NCI-H69 (cell line): Measurements from ENCODE around the gene ISOC2.

Experiments
- DNase-seq: peaks from one replicate; lab custom pipeline; 2025; lab: John Stamatoyannopoulos, UW

ISOC2 gene

GRCh38 chr19:55477905-55478304 lies 16.5 kb upstream of the ISOC2 start:
- peak; percentile 32 for DNase-seq

GRCh38 chr19:55476100-55476775 lies 14.8 kb upstream of the ISOC2 start, which contains the start of gene ZNF628:
Gene ZNF628 (plus strand): TSS chr19:55476617. CDS start chr19:55479911, 3,294 bp downstream.
- peak; percentile 99 for DNase-seq

- DNase-seq = peak; percentile 34
Measured at GRCh38 chr19:55474269-55475265, 13.1 kb upstream of the ISOC2 start.

- peak; percentile 33 for DNase-seq
Measured at GRCh38 chr19:55473225-55474012, 12.0 kb upstream of the ISOC2 start.

DNA sequence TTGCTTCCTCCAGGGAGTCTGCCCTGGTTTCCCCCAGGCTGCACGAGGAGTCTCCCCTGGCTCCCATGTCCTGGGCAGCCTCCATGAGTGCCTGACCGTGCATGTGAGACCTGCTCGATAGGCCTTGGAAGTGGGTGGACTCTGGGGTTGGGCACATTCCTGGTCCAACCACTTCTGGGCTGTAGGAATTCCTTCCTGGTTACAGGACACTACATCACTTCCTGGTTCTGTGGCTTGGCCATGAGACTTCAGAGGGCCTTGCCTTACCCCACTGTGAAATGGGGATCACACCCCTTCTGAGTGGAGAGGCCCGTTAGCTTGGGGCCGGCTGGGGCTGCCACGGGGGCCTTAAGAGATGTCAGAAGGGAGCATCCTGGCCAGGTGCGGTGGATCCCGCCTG lies 11.0 kb upstream of the ISOC2 start:
- DNase-seq = no peak

GRCh38 chr19:55471266-55471665 lies 9.8 kb upstream of the ISOC2 start:
- peak; percentile 63 for DNase-seq

- DNase-seq = no peak
Measured at GRCh38 chr19:55468054-55468393, 6.6 kb upstream of the ISOC2 start.

DNA sequence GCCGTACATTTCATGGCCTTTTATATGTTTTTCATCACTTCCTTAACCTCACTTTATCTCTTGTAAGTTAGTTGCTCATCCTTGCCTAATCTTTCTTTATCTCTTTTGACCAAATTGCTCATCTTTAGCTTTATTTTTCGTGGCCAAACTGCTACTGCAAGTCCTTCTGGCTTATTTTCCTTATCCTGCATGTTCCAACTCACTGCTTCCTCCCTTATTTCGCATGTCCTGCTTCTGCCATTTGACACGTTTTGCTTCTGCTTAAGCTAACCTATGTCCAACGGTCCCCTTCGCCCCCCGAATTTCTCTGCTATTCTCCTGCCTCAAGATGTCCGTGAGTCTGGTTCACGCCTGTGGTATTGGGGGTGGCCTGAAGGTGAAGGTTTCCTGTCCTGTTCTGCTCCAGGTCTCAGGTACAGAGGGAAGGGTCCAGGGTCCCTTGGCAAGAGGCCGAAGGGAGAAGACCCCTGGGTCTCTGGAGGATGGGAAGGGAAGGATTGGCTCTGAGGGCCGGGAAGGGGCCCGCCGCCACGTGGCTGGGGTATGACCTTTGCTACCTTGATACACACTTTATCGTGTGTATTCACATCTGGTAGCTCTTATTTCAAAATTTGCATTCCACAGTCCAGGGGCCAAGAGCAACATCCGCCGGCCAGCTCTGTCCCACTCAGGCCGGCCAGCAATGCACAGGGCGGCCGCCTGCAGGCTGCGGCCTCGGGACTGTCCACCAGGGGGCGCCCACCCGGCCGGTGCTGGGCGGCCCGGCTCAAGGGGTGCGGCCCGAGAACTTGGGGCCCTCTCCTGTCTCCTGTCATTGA lies 6.0 kb upstream of the ISOC2 start:
- peak; percentile 43 for DNase-seq

GRCh38 chr19:55466241-55466614 lies 4.8 kb upstream of the ISOC2 start:
- DNase-seq = no peak

DNA sequence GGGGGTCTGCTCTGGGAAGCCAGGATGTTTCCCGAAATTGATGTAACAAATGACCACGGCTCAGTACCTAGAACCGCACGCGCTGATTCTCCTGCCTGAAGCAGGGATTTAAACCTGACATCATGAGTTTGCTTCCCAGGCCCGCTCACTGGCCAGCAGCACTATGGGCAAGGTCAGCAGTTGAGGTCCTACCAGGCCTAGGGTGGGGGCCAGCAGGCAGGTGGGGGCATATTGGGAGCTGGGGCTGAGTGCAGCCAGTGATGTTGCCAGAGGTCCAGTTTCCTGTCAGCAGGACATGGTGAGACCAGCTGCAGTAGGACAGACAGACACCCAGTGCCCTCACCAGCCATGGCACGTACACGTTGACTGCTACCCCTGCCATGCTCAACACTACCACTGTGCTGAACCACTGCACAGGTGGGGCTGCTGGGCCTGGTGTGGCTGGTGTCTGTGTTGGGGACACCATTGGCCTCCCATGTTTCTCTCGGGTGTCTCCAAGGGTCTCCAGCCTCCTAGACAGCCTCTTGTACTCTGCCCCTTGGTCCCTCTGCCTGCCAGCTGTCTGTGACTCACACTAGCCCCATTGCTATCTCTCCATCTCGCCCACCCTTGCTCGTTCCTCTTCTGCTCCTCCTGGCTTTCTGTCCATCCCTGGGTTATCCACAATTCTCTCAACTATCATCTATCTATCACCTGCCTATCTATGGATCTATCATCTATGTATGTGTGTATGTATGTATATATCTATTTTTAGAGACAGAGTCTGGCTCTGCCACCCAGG lies 4.2 kb upstream of the ISOC2 start:
- no peak for DNase-seq

- DNase-seq = peak; percentile 90
Measured at GRCh38 chr19:55464662-55465054, 3.2 kb upstream of the ISOC2 start, which contains the start of gene C19orf85. Gene C19orf85 (minus strand): TSS chr19:55464751. CDS start chr19:55464554, 197 bp downstream.

DNA sequence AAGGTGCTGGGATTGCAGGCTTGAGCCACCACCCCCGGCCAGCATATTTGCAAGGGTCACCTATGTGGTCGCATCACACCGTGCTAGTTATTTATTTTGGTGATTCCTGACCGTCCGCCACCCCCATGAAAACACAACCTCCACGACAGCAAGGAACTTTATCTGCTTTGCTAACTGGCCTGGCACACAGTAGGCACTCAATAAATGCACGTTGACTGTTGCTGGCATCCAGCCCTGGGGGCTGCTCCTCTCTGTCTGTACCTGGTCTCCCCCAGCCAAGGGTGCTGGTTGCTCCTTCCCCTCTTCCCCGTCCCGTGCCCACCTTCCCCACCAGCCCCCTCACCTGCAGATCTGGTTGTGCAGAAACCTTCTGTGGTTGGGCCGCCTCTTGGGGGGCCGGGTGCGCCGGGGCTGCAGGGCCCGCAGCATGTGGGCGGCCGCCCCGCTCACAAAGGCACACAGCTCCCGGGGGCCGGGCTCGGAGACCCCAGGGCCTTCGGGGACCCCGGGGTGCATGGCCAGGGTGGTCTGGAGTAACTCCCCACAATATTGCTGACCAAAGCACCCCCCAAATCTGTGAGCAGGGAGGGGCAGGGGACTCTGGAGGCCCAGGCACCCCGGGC lies 2.7 kb upstream of the ISOC2 start:
- no peak for DNase-seq

GRCh38 chr19:55463583-55464031 lies 2.2 kb upstream of the ISOC2 start:
- no peak for DNase-seq

- no peak for DNase-seq
Measured at GRCh38 chr19:55462722-55463121, 1.3 kb upstream of the ISOC2 start.

- DNase-seq = peak; percentile 70
Measured at GRCh38 chr19:55461974-55462626, 658 bp upstream of the ISOC2 start.

- DNase-seq = peak; percentile 86
Measured at GRCh38 chr19:55460670-55461258, 678 bp downstream of the ISOC2 start.

- DNase-seq = peak; percentile 48
Measured at GRCh38 chr19:55459950-55460657, 1.3 kb downstream of the ISOC2 start.

DNA sequence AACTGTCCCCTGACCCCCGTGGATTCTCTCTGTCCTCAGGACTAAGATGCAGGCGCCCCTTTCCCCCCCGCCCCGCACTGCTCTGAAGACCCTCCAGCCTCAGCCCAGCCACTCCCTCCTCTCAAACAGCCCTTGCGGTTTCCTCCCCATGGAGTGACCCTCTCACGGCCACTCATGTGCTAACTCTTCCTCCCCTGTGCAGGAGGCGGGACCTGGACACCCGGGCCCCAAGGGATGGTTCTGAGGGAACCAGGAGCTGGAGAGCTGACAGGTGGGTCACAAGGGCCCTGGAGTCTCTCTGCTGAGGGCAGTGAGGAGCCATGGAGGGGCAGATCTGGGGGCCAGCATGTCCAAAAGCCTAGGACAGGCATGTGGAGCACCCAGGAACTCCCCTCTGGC lies 1.9 kb downstream of the ISOC2 start:
- no peak for DNase-seq
